Prostate gland (tissue), 2 donors: ENCODE measurements around the gene ARHGEF16. TPM values are rescaled to one million over a fixed set of nuclear protein-coding genes. Genes with fewer than 3 reads are reported as not detected.

Experiments
- DNase-seq: peaks from one replicate; pipeline ENCODE4 v3.0.0-alpha.2; 2019; ENCODE audit warnings: low spot score
- H3K27ac ChIP-seq, 2 donors: fragments of 200-600 bp; sonication (generic); 2 replicates each; pipeline ENCODE4 v1.5.1; 2017 to 2019
- H3K27me3 ChIP-seq: fragments of 200-600 bp; sonication (generic); replicated peaks from 2 replicates; pipeline ENCODE4 v1.5.1; 2019; ENCODE audit not compliant: insufficient read depth
- H3K36me3 ChIP-seq, 2 donors: fragments of 200-600 bp; sonication (generic); 1 replicate in 1 of 2; 2 replicates in 1 of 2; pipeline versions ENCODE4 v1.5.1 to v1.8.1; 2017 to 2019
- H3K4me1 ChIP-seq: fragments of 200-600 bp; sonication (generic); replicated peaks from 2 replicates; pipeline ENCODE4 v1.5.1; 2019
- H3K4me3 ChIP-seq, 2 donors: fragments of 200-600 bp; sonication (generic); 2 replicates each; pipeline ENCODE4 v1.5.1; 2017 to 2019
- H3K9me3 ChIP-seq: fragments of 200-600 bp; sonication (generic); 2 replicates; pipeline ENCODE4 v1.5.1; 2017
- POLR2A ChIP-seq: fragments of 450-650 bp; IDR thresholded peaks from one replicate; pipeline ENCODE4 v1.6.1; 2016; ENCODE audit warnings: antibody characterized with exemption, mild to moderate bottlenecking
- POLR2AphosphoS5 ChIP-seq: sonication (generic); formaldehyde crosslinking; IDR thresholded peaks from one replicate; pipeline ENCODE4 v1.6.1; 2017; ENCODE audit warnings: antibody characterized with exemption
- WGBS: methylation state at CpG from one replicate; pipeline ENCODE4 v1.1.5; 2018; 5-methylcytosine and 5-hydroxymethylcytosine counted together
- intact Hi-C: fragments of 100-400 bp; cut with DNase I; formaldehyde crosslinking; loops from one replicate; pipeline ENCODE4 v1.14.2; 2022
- total RNA-seq, 2 donors: library from RNA; depleted of rRNA; stranded (reverse); fragments of >200 nt; gene quantifications; one replicate each; pipeline ENCODE4 v1.1.0, GENCODE V29; 2016
- TF ChIP-seq, protein P1 (sequence below), 4 experiments: fragments of 200-600 bp in 2 of 4; fragments of 450-650 bp in 2 of 4; sonication (generic) in 2 of 4; IDR thresholded peaks; 1 replicate in 3 of 4; 2 replicates in 1 of 4; pipeline ENCODE4 v1.5.1; 2016 to 2019; ENCODE audit warnings: antibody characterized with exemption in 4 of 4, mild to moderate bottlenecking in 2 of 4, moderate library complexity in 2 of 4

Gene ARHGEF16
- total RNA-seq, 2 donors from 2014 or later, result 25.2 to 25.4 TPM

- H3K36me3 ChIP-seq, result no peaks in the 10 kb centered on the region
- 86% methylated on average over 17 of the region's 17 CpGs for WGBS
- no peak for TF ChIP-seq POLR2A
- TF ChIP-seq, protein P1, sequence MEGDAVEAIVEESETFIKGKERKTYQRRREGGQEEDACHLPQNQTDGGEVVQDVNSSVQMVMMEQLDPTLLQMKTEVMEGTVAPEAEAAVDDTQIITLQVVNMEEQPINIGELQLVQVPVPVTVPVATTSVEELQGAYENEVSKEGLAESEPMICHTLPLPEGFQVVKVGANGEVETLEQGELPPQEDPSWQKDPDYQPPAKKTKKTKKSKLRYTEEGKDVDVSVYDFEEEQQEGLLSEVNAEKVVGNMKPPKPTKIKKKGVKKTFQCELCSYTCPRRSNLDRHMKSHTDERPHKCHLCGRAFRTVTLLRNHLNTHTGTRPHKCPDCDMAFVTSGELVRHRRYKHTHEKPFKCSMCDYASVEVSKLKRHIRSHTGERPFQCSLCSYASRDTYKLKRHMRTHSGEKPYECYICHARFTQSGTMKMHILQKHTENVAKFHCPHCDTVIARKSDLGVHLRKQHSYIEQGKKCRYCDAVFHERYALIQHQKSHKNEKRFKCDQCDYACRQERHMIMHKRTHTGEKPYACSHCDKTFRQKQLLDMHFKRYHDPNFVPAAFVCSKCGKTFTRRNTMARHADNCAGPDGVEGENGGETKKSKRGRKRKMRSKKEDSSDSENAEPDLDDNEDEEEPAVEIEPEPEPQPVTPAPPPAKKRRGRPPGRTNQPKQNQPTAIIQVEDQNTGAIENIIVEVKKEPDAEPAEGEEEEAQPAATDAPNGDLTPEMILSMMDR (IDR thresholded peaks at IDR 0.05), result no peak
- TF ChIP-seq POLR2AphosphoS5, result no peak
Measured at GRCh38 chr1:3492545-3493246, 38.2 kb downstream of the ARHGEF16 start.

GRCh38 chr1:3494321-3495308, 40.1 kb downstream of the ARHGEF16 start:
- Histone ChIP-seq H3K36me3 (no peaks in the 10 kb centered on the region), H3K27ac (no peak overlapping the region), H3K27me3 (no peaks in the 10 kb centered on the region), H3K4me1 (no peaks in the 10 kb centered on the region), H3K9me3 (no peaks in the 10 kb centered on the region), H3K4me3 (no peak overlapping the region)
- TF ChIP-seq, protein P1 (IDR thresholded peaks at IDR 0.05), result no peak
- TF ChIP-seq POLR2A, result no peak
- no peak for TF ChIP-seq POLR2AphosphoS5
- 76% methylated on average over 25 of the region's 34 CpGs for WGBS
- no peak for DNase-seq
- intact Hi-C loops, result loop anchor here (5.0 kb wide), 1 partner anchor 228 kb away; no protein-coding TSS in a partner anchor

More at GRCh38 chr1:3492545-3493246, 38.2 kb downstream of the ARHGEF16 start:
- DNase-seq, result no peak
- Histone ChIP-seq H3K9me3 (no peaks in the 10 kb centered on the region), H3K27me3 (no peaks in the 10 kb centered on the region), H3K27ac (no peak overlapping the region), H3K4me1 (no peaks in the 10 kb centered on the region), H3K4me3 (no peak overlapping the region)
- intact Hi-C loops, result loop anchor here (5.0 kb wide), 1 partner anchor 230 kb away; no protein-coding TSS in a partner anchor

GRCh38 chr1:3495776-3496745, 41.6 kb downstream of the ARHGEF16 start:
- 84% methylated on average over 34 of the region's 36 CpGs for WGBS
- H3K27me3 ChIP-seq, result no peaks in the 10 kb centered on the region
- no peaks in the 10 kb centered on the region for H3K36me3 ChIP-seq
- no peak overlapping the region for H3K4me3 ChIP-seq
- no peaks in the 10 kb centered on the region for H3K9me3 ChIP-seq
- TF ChIP-seq POLR2AphosphoS5, result no peak
- TF ChIP-seq, protein P1 (IDR thresholded peaks at IDR 0.05), result no peak
- no peak for TF ChIP-seq POLR2A
- no peak for DNase-seq
- no peak overlapping the region for H3K27ac ChIP-seq
- H3K4me1 ChIP-seq, result no peaks in the 10 kb centered on the region
- intact Hi-C loops, result no loop called here

GRCh38 chr1:3496916-3497315, 42.5 kb downstream of the ARHGEF16 start:
- no peak for TF ChIP-seq POLR2AphosphoS5
- TF ChIP-seq, protein P1 (IDR thresholded peaks at IDR 0.05), result no peak
- TF ChIP-seq POLR2A, result no peak
- Histone ChIP-seq H3K4me3 (no peak overlapping the region), H3K9me3 (no peaks in the 10 kb centered on the region), H3K27ac (no peak overlapping the region), H3K27me3 (no peaks in the 10 kb centered on the region), H3K36me3 (no peaks in the 10 kb centered on the region), H3K4me1 (no peaks in the 10 kb centered on the region)
- WGBS, result 93% methylated on average over 18 of the region's 20 CpGs
- DNase-seq, result no peak
- intact Hi-C loops, result no loop called here
